T-cell (primary cell): ENCODE results near the gene LST1. TPM values are rescaled to one million over a fixed set of nuclear protein-coding genes. Genes with fewer than 3 reads are reported as not detected.
A peak's percentile ranks its signal among the peaks of the same experiment; 100 is the strongest.

Experiments used
- ATAC-seq, 4 experiments: fragments of 200-7000 bp in 3 of 4; fragments of 150-1000 bp in 1 of 4; cut with Tn5 transposase; replicated peaks in 1 of 4; 1 replicate in 3 of 4; 2 replicates in 1 of 4; pipeline ENCODE4 v1.10.0; 2021; ENCODE audit warnings: moderate library complexity in 3 of 4, mild to moderate bottlenecking in 2 of 4, moderate number of reproducible peaks in 1 of 4
- CTCF ChIA-PET, 2 donors: fragments of 300-600 bp; sonication (Branson Sonifier 250); formaldehyde crosslinking; loops; one replicate each; lab custom pipeline; 2022; ENCODE audit warnings: antibody characterized with exemption in 2 of 2; lab: Charles Lee
- POLR2A ChIA-PET, 2 donors: fragments of 300-600 bp; sonication (Branson Sonifier 250); formaldehyde crosslinking; loops; one replicate each; lab custom pipeline; 2022; ENCODE audit warnings: antibody characterized with exemption in 2 of 2; lab: Charles Lee
- DNase-seq, 35 experiments: peaks; one replicate each; pipeline versions ENCODE4 v3.0.0 to v3.0.0-alpha.2; 2013 to 2023
- H3K27ac ChIP-seq: one replicate; pipeline ENCODE4 v1.5.1; 2013; ENCODE audit warnings: low read length
- H3K27me3 ChIP-seq, 2 experiments: replicated peaks in 1 of 2; 1 replicate in 1 of 2; 2 replicates in 1 of 2; pipeline versions ENCODE4 v1.6.1 to v1.7.0; 2013; ENCODE audit warnings: low read length in 1 of 2, mixed read lengths in 1 of 2; ENCODE audit not compliant: control insufficient read depth in 2 of 2, insufficient read depth in 2 of 2; ENCODE audit errors: extremely low read depth in 1 of 2
- H3K36me3 ChIP-seq, 2 donors: 1 replicate in 1 of 2; 2 replicates in 1 of 2; pipeline versions ENCODE4 v1.6.1 to v1.7.0; 2013; ENCODE audit warnings: low read length in 1 of 2; ENCODE audit not compliant: control insufficient read depth in 2 of 2, insufficient read depth in 1 of 2; ENCODE audit errors: extremely low read depth in 1 of 2
- H3K4me1 ChIP-seq, 2 experiments: 1 replicate in 1 of 2; 2 replicates in 1 of 2; pipeline versions ENCODE4 v1.6.1 to v1.7.0; 2013; ENCODE audit warnings: low read length in 2 of 2, mixed read lengths in 1 of 2; ENCODE audit not compliant: insufficient read depth in 2 of 2, control insufficient read depth in 1 of 2; ENCODE audit errors: extremely low read depth in 1 of 2
- H3K4me3 ChIP-seq, 2 donors: 1 replicate in 1 of 2; 2 replicates in 1 of 2; pipeline versions ENCODE4 v1.5.1 to v1.7.0; 2013; ENCODE audit warnings: mild to moderate bottlenecking in 2 of 2, low read length in 1 of 2, moderate library complexity in 1 of 2; ENCODE audit not compliant: control insufficient read depth in 1 of 2; ENCODE audit errors: extremely low read depth in 1 of 2
- H3K9me3 ChIP-seq: 2 replicates; pipeline ENCODE4 v1.7.0; 2013
- H3K27ac Mint-ChIP-seq, 2 donors: one replicate each; pipeline ENCODE4 v1.8.0; 2020 to 2021; ENCODE audit warnings: mild to moderate bottlenecking in 2 of 2, mixed read lengths in 2 of 2
- H3K27me3 Mint-ChIP-seq, 2 donors: one replicate each; pipeline ENCODE4 v1.8.0; 2021 to 2022; ENCODE audit warnings: mixed read lengths in 2 of 2
- H3K36me3 Mint-ChIP-seq: one replicate; pipeline ENCODE4 v1.8.0; 2021; ENCODE audit warnings: mixed read lengths
- H3K4me1 Mint-ChIP-seq, 3 donors: one replicate each; pipeline ENCODE4 v1.8.0; 2020 to 2022; ENCODE audit warnings: mixed read lengths in 3 of 3, mild to moderate bottlenecking in 1 of 3
- H3K4me3 Mint-ChIP-seq, 3 donors: one replicate each; pipeline ENCODE4 v1.8.0; 2020 to 2022; ENCODE audit warnings: mild to moderate bottlenecking in 3 of 3, mixed read lengths in 3 of 3, moderate library complexity in 3 of 3
- H3K9me3 Mint-ChIP-seq, 3 donors: one replicate each; pipeline ENCODE4 v1.8.0; 2020 to 2022; ENCODE audit warnings: mixed read lengths in 3 of 3
- whole genome bisulfite sequencing: methylation state at CpG from one replicate; pipeline ENCODE4 v1.1.5; 2013; ENCODE audit warnings: missing lambda C conversion rate; ENCODE audit not compliant: insufficient coverage; 5-methylcytosine and 5-hydroxymethylcytosine counted together
- total RNA-seq, 35 experiments: library from RNA in 6 of 35; stranded (reverse) in 6 of 35; fragments of 120-200 nt in 1 of 35; gene quantifications; one replicate each; pipeline versions ENCODE4 v1.2.1 to v1.2.4 and lab custom pipeline; 2013 to 2026

Gene LST1
- total RNA-seq, 5 donors from 2014 or later (not counting 1 experiment from before 2014, with no cell fraction given): 13.4 to 28.0 (median 20.4) TPM

DNA sequence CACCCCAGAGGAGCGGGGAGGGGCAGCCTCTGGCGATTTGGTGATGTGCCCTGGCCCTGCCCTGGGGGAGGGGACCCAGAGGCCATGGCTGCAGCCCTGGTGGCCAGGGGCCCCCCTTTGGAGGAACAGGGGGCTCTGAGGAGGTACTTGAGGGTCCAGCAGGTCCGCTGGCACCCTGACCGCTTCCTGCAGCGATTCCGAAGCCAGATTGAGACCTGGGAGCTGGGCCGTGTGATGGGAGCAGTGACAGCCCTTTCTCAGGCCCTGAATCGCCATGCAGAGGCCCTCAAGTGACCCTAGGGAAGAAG lies 27.8 kb upstream of the LST1 start:
- 64% methylated on average over 8 of the region's 8 CpGs for WGBS
- CTCF ChIA-PET: interaction anchor here in 1 of 2 donors (1.1 to 1.3 kb wide), 2 partner anchors 17 to 35 kb away, joined by 3 to 5 read pairs; partner anchors contain the start of genes NCR3 and TNF
- peak overlapping the region; percentile 91 for H3K27ac Mint-ChIP-seq

DNA sequence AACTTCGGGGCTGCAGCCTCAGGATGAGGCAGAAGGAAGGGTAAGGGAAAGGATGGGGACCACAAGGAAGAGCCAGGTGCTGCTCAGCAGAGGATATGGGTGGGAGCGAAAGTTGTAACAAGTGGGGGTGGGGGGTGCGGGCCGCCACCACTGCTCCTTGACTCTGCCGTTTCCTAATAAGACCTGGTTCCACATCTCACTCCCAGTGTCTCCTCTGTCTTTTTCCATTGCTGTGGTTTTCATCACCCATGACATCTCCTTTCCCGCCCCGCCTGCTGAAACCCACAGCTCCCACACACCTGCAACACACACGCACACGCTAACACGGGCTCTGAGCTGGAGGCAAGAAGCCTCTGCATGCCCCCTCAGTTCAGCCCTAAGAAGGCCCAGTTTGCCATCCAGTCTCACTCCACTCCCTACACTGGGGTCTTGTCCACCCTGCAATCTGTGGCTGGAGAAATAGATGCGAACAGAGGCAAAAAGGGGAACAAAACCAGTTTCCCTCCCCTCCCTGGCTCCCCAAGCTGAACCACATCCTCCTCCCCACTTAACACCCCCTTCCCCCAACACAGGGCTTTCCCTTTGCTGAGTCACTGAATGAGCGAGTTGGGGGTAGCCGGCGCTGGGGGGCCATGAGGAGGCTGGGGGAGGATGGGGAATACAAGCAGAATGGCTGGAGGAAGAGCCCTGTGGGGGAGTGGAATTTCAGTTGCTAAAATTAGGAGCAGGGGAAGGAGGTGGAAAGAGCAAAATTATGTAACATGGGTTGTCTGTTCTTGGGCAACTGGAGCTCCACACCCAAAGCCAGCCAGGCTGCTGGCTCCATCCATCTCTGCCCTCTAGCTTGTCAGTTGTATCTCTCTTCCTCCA lies 27.2 kb upstream of the LST1 start:
- H3K4me3 Mint-ChIP-seq: peak overlapping the region; percentile 66 to 92 (median 74)
- ChIA-PET CTCF (interaction anchor here in 1 of 2 donors (1.1 to 1.3 kb wide), 4 partner anchors 16 to 39 kb away, joined by 3 to 6 read pairs (median 5); partner anchors contain the start of genes LTB, NCR3 and TNF), POLR2A (interaction anchor here in 1 of 2 donors (1.0 to 1.5 kb wide), 2 partner anchors 26 to 38 kb away, joined by 3 read pairs; no protein-coding TSS in a partner anchor)
- H3K27me3 Mint-ChIP-seq: no peaks in the 10 kb centered on the region
- 0% methylated on average over 2 of the region's 14 CpGs for WGBS
- peaks cover 36 to 66% of the 10 kb centered on the region in 2 experiments for H3K4me1 ChIP-seq
- H3K27ac Mint-ChIP-seq: peak overlapping the region; percentile 91
- peaks cover 27% of the 10 kb centered on the region for H3K36me3 Mint-ChIP-seq
- ATAC-seq: peak; percentile 77 to 84 (median 80)
- H3K36me3 ChIP-seq: peaks cover 0 to 13% of the 10 kb centered on the region in 2 donors
- H3K9me3 Mint-ChIP-seq: no peaks in the 10 kb centered on the region
- peak overlapping the region; percentile 36 for H3K4me3 ChIP-seq
- peaks cover 67 to 77% (median 70%) of the 10 kb centered on the region in 3 donors for H3K4me1 Mint-ChIP-seq
- peak overlapping the region; percentile 81 for H3K27ac ChIP-seq
- no peaks in the 10 kb centered on the region for H3K9me3 ChIP-seq
- no peaks in the 10 kb centered on the region for H3K27me3 ChIP-seq
- peak in 31 of 35 experiments; percentile 41 to 82 (median 61) for DNase-seq

More for the DNA sequence above, 27.8 kb upstream of the LST1 start:
- H3K9me3 ChIP-seq: no peaks in the 10 kb centered on the region
- peak overlapping the region; percentile 81 for H3K27ac ChIP-seq
- H3K36me3 ChIP-seq: peaks cover 0 to 12% of the 10 kb centered on the region in 2 donors
- DNase-seq (no peak), ATAC-seq (no peak)
- peak overlapping the region; percentile 27 to 36 for H3K4me3 ChIP-seq
- H3K4me3 Mint-ChIP-seq: peak overlapping the region; percentile 66 to 92 (median 74)
- peaks cover 24% of the 10 kb centered on the region for H3K36me3 Mint-ChIP-seq
- no peaks in the 10 kb centered on the region for H3K27me3 Mint-ChIP-seq
- POLR2A ChIA-PET: interaction anchor here in 1 of 2 donors (1.5 kb wide), 1 partner anchor 26 kb away, joined by 3 read pairs; no protein-coding TSS in a partner anchor
- H3K4me1 Mint-ChIP-seq: peaks cover 63 to 73% (median 66%) of the 10 kb centered on the region in 3 donors
- no peaks in the 10 kb centered on the region for H3K27me3 ChIP-seq
- peaks cover 36 to 66% of the 10 kb centered on the region in 2 experiments for H3K4me1 ChIP-seq
- H3K9me3 Mint-ChIP-seq: no peaks in the 10 kb centered on the region

DNA sequence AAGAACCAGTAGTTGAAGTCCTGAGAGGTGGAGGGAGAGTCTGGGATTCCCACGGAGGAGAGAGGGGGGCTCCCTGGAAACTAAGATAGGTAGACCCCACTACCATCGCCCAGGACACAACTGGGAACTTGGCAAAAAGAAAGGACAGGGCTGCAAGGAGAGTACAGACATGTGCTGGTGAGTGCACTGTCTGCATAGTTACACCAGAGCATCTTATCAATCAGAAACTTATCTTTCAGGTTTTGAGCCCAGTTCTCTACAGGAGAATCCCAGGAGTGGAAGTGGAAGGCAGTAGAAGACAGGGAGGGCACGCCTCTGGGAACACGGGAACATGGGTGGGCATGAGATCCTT lies 26.5 kb upstream of the LST1 start:
- Mint-ChIP-seq H3K36me3 (peaks cover 28% of the 10 kb centered on the region), H3K27ac (peak overlapping the region; percentile 91), H3K27me3 (no peaks in the 10 kb centered on the region), H3K4me1 (peaks cover 70 to 78% (median 71%) of the 10 kb centered on the region in 3 donors), H3K9me3 (no peaks in the 10 kb centered on the region), H3K4me3 (peak overlapping the region; percentile 66 to 92 (median 74))
- no CpG with 5 or more reads among the region's 4 CpGs for WGBS
- no peak for DNase-seq
- H3K27ac ChIP-seq: peak overlapping the region; percentile 81
- peaks cover 36 to 66% of the 10 kb centered on the region in 2 experiments for H3K4me1 ChIP-seq
- peak overlapping the region; percentile 36 for H3K4me3 ChIP-seq
- ChIA-PET CTCF (interaction anchor here in 1 of 2 donors (1.1 to 1.3 kb wide), 3 partner anchors 16 to 39 kb away, joined by 5 to 6 read pairs (median 5); partner anchors contain the start of genes LTB and TNF), POLR2A (interaction anchor here in 1 of 2 donors (1.0 to 1.5 kb wide), 2 partner anchors 25 to 37 kb away, joined by 3 read pairs; no protein-coding TSS in a partner anchor)
- H3K27me3 ChIP-seq: no peaks in the 10 kb centered on the region
- ATAC-seq: peak; percentile 21 to 34 (median 27)
- peaks cover 0 to 14% of the 10 kb centered on the region in 2 donors for H3K36me3 ChIP-seq
- H3K9me3 ChIP-seq: no peaks in the 10 kb centered on the region

DNA sequence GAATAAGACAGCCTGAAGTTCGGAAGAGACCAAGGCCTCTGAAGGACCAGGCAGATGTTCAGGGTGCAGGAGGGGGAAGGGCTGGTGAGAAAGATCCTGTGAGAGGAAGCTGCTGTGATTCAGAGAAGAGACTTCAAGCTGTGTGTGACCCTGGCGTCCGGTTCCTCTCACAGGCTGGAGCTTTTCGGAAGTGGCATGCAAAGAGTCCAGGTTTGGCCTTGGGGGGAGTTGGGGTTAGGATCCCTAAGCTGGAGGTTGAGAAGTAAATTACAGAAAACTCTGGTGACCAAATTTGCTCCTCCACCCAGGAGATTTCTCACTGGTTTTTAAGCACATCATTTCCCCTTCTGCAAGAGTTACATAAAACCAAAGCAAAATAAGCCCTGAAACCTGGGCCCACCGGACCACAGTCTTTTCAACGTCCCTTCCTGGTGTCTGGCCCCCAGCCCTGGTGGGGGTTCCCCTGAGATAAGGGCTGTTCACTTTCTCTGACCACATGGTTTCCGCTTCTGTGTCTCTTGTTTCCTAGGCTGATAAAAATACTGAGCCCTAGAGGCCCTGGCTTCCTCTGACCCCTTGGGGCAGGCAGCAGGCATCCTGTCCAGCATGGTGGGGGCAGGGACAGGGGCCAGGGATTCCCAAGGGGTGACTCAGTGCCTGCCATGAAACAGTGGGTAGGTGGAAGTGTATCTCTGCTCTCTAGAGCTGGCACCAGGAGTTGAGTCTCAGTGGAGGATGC lies 25.9 kb upstream of the LST1 start:
- Mint-ChIP-seq H3K9me3 (no peaks in the 10 kb centered on the region), H3K27me3 (no peaks in the 10 kb centered on the region), H3K4me1 (peaks cover 72 to 79% (median 76%) of the 10 kb centered on the region in 3 donors), H3K36me3 (peaks cover 33% of the 10 kb centered on the region), H3K4me3 (peak overlapping the region; percentile 66 to 92 (median 66)), H3K27ac (peak overlapping the region; percentile 91)
- H3K9me3 ChIP-seq: no peaks in the 10 kb centered on the region
- peaks cover 36 to 66% of the 10 kb centered on the region in 2 experiments for H3K4me1 ChIP-seq
- ChIA-PET POLR2A (interaction anchor here in 1 of 2 donors (0.5 to 0.6 kb wide), 2 partner anchors 35 to 1121 kb away, joined by 3 to 4 read pairs; no protein-coding TSS in a partner anchor), CTCF (interaction anchor here in 1 of 2 donors (1.3 kb wide), 1 partner anchor 23 kb away, joined by 6 read pairs; the partner anchor contains the start of gene LTB)
- H3K4me3 ChIP-seq: peak overlapping the region in 1 of 2 donors; percentile 10
- H3K27ac ChIP-seq: peak overlapping the region; percentile 81
- no peaks in the 10 kb centered on the region for H3K27me3 ChIP-seq
- ATAC-seq: peak; percentile 54 to 73 (median 68)
- peak in 12 of 35 experiments; percentile 26 to 69 (median 40) for DNase-seq
- 2% methylated on average over 5 of the region's 7 CpGs for WGBS
- H3K36me3 ChIP-seq: peaks cover 0 to 16% of the 10 kb centered on the region in 2 donors

DNA sequence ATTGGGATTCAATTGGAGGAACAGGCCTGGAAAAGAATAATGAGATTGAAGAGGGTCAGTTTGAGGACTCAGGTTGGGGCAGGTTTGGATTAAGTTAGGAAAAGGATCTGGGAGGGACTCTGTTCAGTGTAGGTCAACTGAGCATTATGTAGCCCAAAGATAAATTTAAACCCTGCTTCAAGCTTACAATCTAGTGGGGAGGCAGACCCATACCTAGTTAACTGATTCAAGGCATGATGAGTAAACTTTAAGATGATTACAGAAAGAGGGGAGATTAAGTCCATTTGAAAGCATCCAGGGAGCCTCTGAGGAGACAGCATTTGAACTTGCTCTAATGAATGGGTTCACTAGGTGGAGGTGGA lies 25.4 kb upstream of the LST1 start:
- no peaks in the 10 kb centered on the region for H3K27me3 Mint-ChIP-seq
- POLR2A ChIA-PET: no interaction called here

More for the DNA sequence above, 25.4 kb upstream of the LST1 start:
- H3K4me1 Mint-ChIP-seq: peaks cover 76 to 85% (median 81%) of the 10 kb centered on the region in 3 donors
- H3K36me3 Mint-ChIP-seq: peaks cover 36% of the 10 kb centered on the region
- Histone ChIP-seq H3K36me3 (peaks cover 0 to 18% of the 10 kb centered on the region in 2 donors), H3K27me3 (no peaks in the 10 kb centered on the region), H3K27ac (peak overlapping the region; percentile 81), H3K9me3 (no peaks in the 10 kb centered on the region), H3K4me1 (peaks cover 36 to 66% of the 10 kb centered on the region in 2 experiments), H3K4me3 (no peak overlapping the region)
- CTCF ChIA-PET: interaction anchor here in 1 of 2 donors (1.6 kb wide), 1 partner anchor 10 kb away, joined by 4 read pairs; no protein-coding TSS in a partner anchor
- DNase-seq (no peak), ATAC-seq (no peak)
- H3K4me3 Mint-ChIP-seq: peak overlapping the region in 2 of 3 donors; percentile 66 to 92
- H3K27ac Mint-ChIP-seq: peak overlapping the region; percentile 91
- no peaks in the 10 kb centered on the region for H3K9me3 Mint-ChIP-seq
